CD14-positive monocyte (primary cell): Measurements from ENCODE around the gene HCN3. TPM values are rescaled to one million over a fixed set of nuclear protein-coding genes. Genes with fewer than 3 reads are reported as not detected.
"Not testable (repeated sequence)": the region's sequence is repeated elsewhere in the genome, so short reads cannot be mapped to it uniquely, and the experiment has no call there.

Source experiments
- DNase-seq, 3 donors: peaks; one replicate each; pipeline ENCODE4 v3.0.0-alpha.2; 2011 to 2022
- H2AFZ ChIP-seq: 2 replicates; pipeline ENCODE4 v1.6.0; 2012; ENCODE audit warnings: mild to moderate bottlenecking, low read depth, low read length, inconsistent platforms; ENCODE audit not compliant: insufficient read depth, poor library complexity, severe bottlenecking
- H3K27ac ChIP-seq, 2 donors: 1 replicate in 1 of 2; 2 replicates in 1 of 2; pipeline ENCODE4 v1.5.1; 2012 to 2013; ENCODE audit warnings: low read length in 2 of 2, control low read depth in 1 of 2, inconsistent platforms in 1 of 2, low read depth in 1 of 2, mild to moderate bottlenecking in 1 of 2
- H3K27me3 ChIP-seq, 2 donors: one replicate each; pipeline versions ENCODE4 v1.6.0 to v1.6.1; 2011 to 2013; ENCODE audit warnings: low read length in 2 of 2; ENCODE audit not compliant: control insufficient read depth in 2 of 2, insufficient read depth in 2 of 2
- H3K36me3 ChIP-seq, 2 donors: replicated peaks in 1 of 2; 1 replicate in 1 of 2; 2 replicates in 1 of 2; pipeline versions ENCODE4 v1.5.1 to v1.6.1; 2012 to 2013; ENCODE audit warnings: low read length in 2 of 2, control low read depth in 1 of 2, inconsistent platforms in 1 of 2, mild to moderate bottlenecking in 1 of 2; ENCODE audit not compliant: insufficient read depth in 2 of 2, control insufficient read depth in 1 of 2
- H3K4me1 ChIP-seq, 2 donors: 1 replicate in 1 of 2; 2 replicates in 1 of 2; pipeline versions ENCODE4 v1.5.1 to v1.6.1; 2012 to 2013; ENCODE audit warnings: low read length in 2 of 2, control low read depth in 1 of 2, inconsistent platforms in 1 of 2, mild to moderate bottlenecking in 1 of 2, moderate library complexity in 1 of 2; ENCODE audit not compliant: insufficient read depth in 2 of 2, control insufficient read depth in 1 of 2
- H3K4me2 ChIP-seq: replicated peaks from 2 replicates; pipeline ENCODE3; 2012; ENCODE audit warnings: low read length, moderate library complexity, mild to moderate bottlenecking; ENCODE audit not compliant: poor library complexity, severe bottlenecking; ENCODE audit errors: extremely low read depth
- H3K4me3 ChIP-seq, 3 experiments: fragments of 200-600 bp in 1 of 3; sonication (generic) in 1 of 3; replicated peaks in 1 of 3; 1 replicate in 2 of 3; 2 replicates in 1 of 3; pipeline ENCODE4 v1.5.1; 2011 to 2013; ENCODE audit warnings: low read length in 3 of 3, mild to moderate bottlenecking in 3 of 3, control low read depth in 2 of 3, low read depth in 2 of 3, inconsistent platforms in 1 of 3, moderate library complexity in 1 of 3
- H3K79me2 ChIP-seq: 2 replicates; pipeline ENCODE4 v1.6.0; 2012; ENCODE audit warnings: mild to moderate bottlenecking, control low read depth, inconsistent platforms, low read length, moderate library complexity; ENCODE audit not compliant: insufficient read depth
- H3K9ac ChIP-seq: 2 replicates; pipeline ENCODE4 v1.6.0; 2017; ENCODE audit warnings: low read length, mild to moderate bottlenecking; ENCODE audit not compliant: insufficient read depth, poor library complexity, severe bottlenecking
- H3K9me3 ChIP-seq, 2 donors: replicated peaks in 1 of 2; 1 replicate in 1 of 2; 2 replicates in 1 of 2; pipeline versions ENCODE4 v1.5.1 to v1.6.1; 2012 to 2013; ENCODE audit warnings: low read length in 2 of 2, control low read depth in 1 of 2; ENCODE audit not compliant: control insufficient read depth in 1 of 2, insufficient read depth in 1 of 2
- H4K20me1 ChIP-seq: 2 replicates; pipeline ENCODE4 v1.6.0; 2012; ENCODE audit warnings: mild to moderate bottlenecking, low read length, control low read depth, moderate library complexity; ENCODE audit not compliant: insufficient read depth
- H3K27ac Mint-ChIP-seq, 7 donors: one replicate each; pipeline ENCODE4 v1.8.0; 2020; ENCODE audit warnings: mild to moderate bottlenecking in 7 of 7, mixed read lengths in 7 of 7, moderate library complexity in 6 of 7, inconsistent platforms in 2 of 7
- H3K27me3 Mint-ChIP-seq, 3 donors: one replicate each; pipeline ENCODE4 v1.8.0; 2021 to 2022; ENCODE audit warnings: low read depth in 3 of 3, mild to moderate bottlenecking in 3 of 3, mixed read lengths in 3 of 3, moderate library complexity in 3 of 3, inconsistent platforms in 1 of 3
- H3K36me3 Mint-ChIP-seq, 2 donors: one replicate each; pipeline ENCODE4 v1.8.0; 2020; ENCODE audit warnings: mixed read lengths in 2 of 2, inconsistent platforms in 1 of 2, mild to moderate bottlenecking in 1 of 2
- H3K4me1 Mint-ChIP-seq: one replicate; pipeline ENCODE4 v1.8.0; 2020; ENCODE audit warnings: mild to moderate bottlenecking, mixed read lengths
- H3K4me3 Mint-ChIP-seq, 2 donors: one replicate each; pipeline ENCODE4 v1.8.0; 2020; ENCODE audit warnings: mild to moderate bottlenecking in 2 of 2, mixed read lengths in 2 of 2, moderate library complexity in 1 of 2
- H3K9me3 Mint-ChIP-seq, 7 donors: one replicate each; pipeline ENCODE4 v1.8.0; 2020 to 2022; ENCODE audit warnings: mixed read lengths in 7 of 7, mild to moderate bottlenecking in 6 of 7, moderate library complexity in 6 of 7, inconsistent platforms in 2 of 7
- WGBS: methylation state at CpG from one replicate; pipeline ENCODE4 v1.1.5; 2013; ENCODE audit warnings: missing lambda C conversion rate; ENCODE audit not compliant: insufficient coverage; 5-methylcytosine and 5-hydroxymethylcytosine counted together
- intact Hi-C, 2 donors: fragments of 100-400 bp; cut with micrococcal nuclease; formaldehyde crosslinking; loops; one replicate each; pipeline versions ENCODE4 v1.15.0 to v1.15.1; 2023
- polyA plus RNA-seq, 3 donors: library from polyadenylated mRNA; depleted of rRNA in 1 of 3; unstranded in 2 of 3; stranded (reverse) in 1 of 3; fragments of 300-500 nt in 2 of 3; fragments of >200 nt in 1 of 3; fragmentation: Illumina TruSeq in 2 of 3; gene quantifications; 1 replicate in 2 of 3; 2 replicates in 1 of 3; pipeline ENCODE4 v1.2.3, GENCODE V29; 2012 to 2021

HCN3 gene
- polyA plus RNA-seq, 3 donors: 0.15 to 2.3 TPM; not detected in 1

GRCh38 chr1:155232001-155232978 is 45.0 kb upstream of the HCN3 start:
- intact Hi-C loops, H2AFZ ChIP-seq, H3K4me2 ChIP-seq, H3K9me3 Mint-ChIP-seq, H3K4me3 Mint-ChIP-seq, H3K79me2 ChIP-seq, H3K4me3 ChIP-seq, H3K27me3 Mint-ChIP-seq, H3K9me3 ChIP-seq, H3K27me3 ChIP-seq, H3K27ac ChIP-seq, H4K20me1 ChIP-seq, DNase-seq, H3K9ac ChIP-seq: not testable (repeated sequence)
- peaks cover 19 to 22% of the 10 kb centered on the region in 2 donors for H3K36me3 Mint-ChIP-seq
- peaks cover 19% of the 10 kb centered on the region for H3K4me1 Mint-ChIP-seq
- H3K4me1 ChIP-seq: peaks cover 6 to 29% of the 10 kb centered on the region in 2 donors
- H3K27ac Mint-ChIP-seq: peak overlapping the region in 3 of 7 donors; percentile 46 to 60 (median 57)
- WGBS: 84% methylated on average over 5 of the region's 13 CpGs
- peaks cover 18 to 21% of the 10 kb centered on the region in 2 donors for H3K36me3 ChIP-seq

GRCh38 chr1:155233502-155233901 is 43.8 kb upstream of the HCN3 start:
- Histone ChIP-seq H3K36me3 (peaks cover 27 to 33% of the 10 kb centered on the region in 2 donors), H3K4me1 (peaks cover 0 to 27% of the 10 kb centered on the region in 2 donors)
- H3K4me2 ChIP-seq, H3K4me3 ChIP-seq, H3K27ac Mint-ChIP-seq, H3K27me3 ChIP-seq, H3K27ac ChIP-seq, H3K4me3 Mint-ChIP-seq, H3K79me2 ChIP-seq, H3K9me3 Mint-ChIP-seq, H3K9me3 ChIP-seq, H2AFZ ChIP-seq, H4K20me1 ChIP-seq, DNase-seq, H3K27me3 Mint-ChIP-seq, intact Hi-C loops, H3K9ac ChIP-seq: not testable (repeated sequence)
- WGBS: no CpG with 5 or more reads among the region's 5 CpGs
- H3K4me1 Mint-ChIP-seq: peaks cover 17% of the 10 kb centered on the region
- peaks cover 29 to 32% of the 10 kb centered on the region in 2 donors for H3K36me3 Mint-ChIP-seq

GRCh38 chr1:155235375-155235774 is 41.9 kb upstream of the HCN3 start:
- 100% methylated on average over 4 of the region's 9 CpGs for WGBS
- H3K4me3 ChIP-seq, H3K9ac ChIP-seq, H2AFZ ChIP-seq, H3K9me3 Mint-ChIP-seq, H3K27me3 ChIP-seq, H3K27ac Mint-ChIP-seq, H3K4me2 ChIP-seq, DNase-seq, H4K20me1 ChIP-seq, intact Hi-C loops, H3K4me3 Mint-ChIP-seq, H3K9me3 ChIP-seq, H3K27me3 Mint-ChIP-seq: not testable (repeated sequence)
- Histone ChIP-seq H3K27ac (peak overlapping the region in 1 of 2 donors; percentile 37), H3K36me3 (peaks cover 27 to 47% of the 10 kb centered on the region in 2 donors), H3K79me2 (peaks cover 16% of the 10 kb centered on the region), H3K4me1 (peaks cover 4 to 41% of the 10 kb centered on the region in 2 donors)
- Mint-ChIP-seq H3K4me1 (peaks cover 25% of the 10 kb centered on the region), H3K36me3 (peaks cover 39 to 46% of the 10 kb centered on the region in 2 donors)
